NCI-H345 treated with DMSO at 0.1 percent for 48 hours (cell line): ENCODE data around the gene NRXN3.

Experiments used
- DNase-seq: peaks from one replicate; lab custom pipeline; 2025; ENCODE audit not compliant: unreplicated experiment; lab: John Stamatoyannopoulos, UW

Gene NRXN3

GRCh38 chr14:79321070-79321469, 1150.9 kb downstream of the NRXN3 start:
- DNase-seq, result no peak

GRCh38 chr14:79325071-79325470, 1154.9 kb downstream of the NRXN3 start:
- DNase-seq, result peak; percentile 36

DNA sequence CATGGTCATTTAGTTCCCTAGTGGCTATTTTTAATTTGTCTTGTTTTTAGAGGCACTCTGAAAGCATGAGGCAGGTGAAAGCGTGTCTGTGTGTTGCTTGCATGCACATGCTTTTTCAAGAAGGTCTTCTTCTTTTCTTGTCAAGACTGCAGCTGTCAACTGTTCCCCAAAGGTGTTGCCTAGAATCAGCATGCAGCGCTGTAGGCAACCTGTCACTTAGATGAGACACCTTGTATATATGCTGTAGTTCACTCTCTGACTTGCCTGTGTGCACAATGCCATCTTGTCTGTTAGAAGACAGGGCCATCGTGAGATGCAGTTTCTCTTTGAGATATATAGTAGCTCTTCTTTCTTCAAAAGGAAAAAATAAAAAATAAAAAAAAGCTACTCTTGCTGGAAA, 1155.4 kb downstream of the NRXN3 start:
- no peak for DNase-seq

GRCh38 chr14:79328863-79329262, 1158.7 kb downstream of the NRXN3 start:
- DNase-seq, result no peak

DNA sequence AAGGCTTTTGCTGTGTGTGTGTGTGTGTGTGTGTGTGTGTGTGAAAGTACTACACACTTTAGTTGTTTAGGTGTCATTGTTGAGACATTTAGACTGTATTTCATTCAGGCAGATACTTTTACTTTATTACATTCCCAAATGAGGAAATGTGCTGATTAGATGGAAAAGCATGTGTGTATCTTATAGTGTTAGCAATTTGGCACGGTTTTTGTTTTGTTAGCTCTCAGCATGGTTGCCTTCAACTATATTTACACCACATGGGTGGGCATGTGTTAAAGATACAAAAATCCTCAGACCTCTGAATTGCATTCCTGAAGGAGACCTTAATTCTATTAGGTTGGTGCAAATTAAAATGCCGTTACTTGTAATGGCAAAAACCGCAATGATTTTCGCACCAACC, 1161.7 kb downstream of the NRXN3 start:
- DNase-seq, result no peak

DNA sequence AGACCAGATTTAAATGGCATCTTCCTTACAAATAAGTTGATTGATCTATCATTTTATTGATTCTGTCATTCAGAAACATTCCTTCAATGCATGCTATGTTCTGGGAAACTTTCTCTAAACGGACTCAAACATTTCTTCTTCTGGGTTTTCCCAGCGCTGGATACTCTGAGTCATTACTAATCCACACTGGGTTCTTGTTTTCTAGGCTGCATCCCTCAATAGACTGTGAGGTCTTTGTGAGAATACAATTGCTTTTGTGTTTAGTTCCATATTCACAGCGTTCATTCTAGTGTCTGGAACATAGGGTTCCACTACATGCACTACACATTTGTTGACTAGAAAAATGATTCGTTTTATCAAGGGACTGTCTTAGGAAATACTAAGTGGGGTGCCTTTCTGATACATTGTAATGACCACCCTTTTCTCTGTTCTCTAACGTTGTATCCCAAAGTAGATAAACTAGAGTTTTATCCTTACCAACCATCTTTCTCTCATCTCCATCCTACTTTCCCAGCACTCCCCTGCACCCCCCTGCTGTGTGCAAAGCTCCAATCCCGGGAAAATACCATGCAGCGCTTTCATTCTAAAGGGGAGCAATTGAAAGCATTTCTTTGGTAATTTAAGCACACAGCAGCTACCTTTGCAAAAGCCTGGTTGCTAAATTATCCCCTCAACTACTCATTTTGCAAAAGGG, 1162.5 kb downstream of the NRXN3 start:
- no peak for DNase-seq

GRCh38 chr14:79333198-79333546, 1163.0 kb downstream of the NRXN3 start:
- no peak for DNase-seq

GRCh38 chr14:79334272-79334671, 1164.1 kb downstream of the NRXN3 start:
- no peak for DNase-seq

DNA sequence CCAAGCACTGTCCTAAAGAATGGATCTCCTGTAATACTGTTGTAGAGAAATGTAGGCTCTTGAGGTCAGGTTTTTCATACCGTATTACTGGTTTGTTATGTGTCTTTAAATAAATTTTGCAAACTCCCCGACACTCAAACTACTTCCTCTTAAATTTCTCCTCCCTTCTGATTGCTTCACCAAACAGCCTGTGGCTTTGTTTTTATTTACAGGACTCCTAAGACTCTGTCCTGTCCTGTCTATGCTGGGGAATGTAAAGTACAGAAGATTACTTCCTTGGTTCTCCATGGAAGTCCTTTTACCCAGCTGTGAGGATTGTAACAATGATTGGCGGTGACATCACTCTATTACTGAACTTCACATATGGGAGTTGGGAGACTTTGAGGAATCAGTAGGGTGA, 1167.6 kb downstream of the NRXN3 start:
- DNase-seq, result no peak

GRCh38 chr14:79342942-79343341, 1172.8 kb downstream of the NRXN3 start:
- no peak for DNase-seq

- DNase-seq, result no peak
Observed at GRCh38 chr14:79351011-79351410, 1180.8 kb downstream of the NRXN3 start.

- no peak for DNase-seq
Observed at GRCh38 chr14:79352076-79352630, 1182.0 kb downstream of the NRXN3 start.

DNA sequence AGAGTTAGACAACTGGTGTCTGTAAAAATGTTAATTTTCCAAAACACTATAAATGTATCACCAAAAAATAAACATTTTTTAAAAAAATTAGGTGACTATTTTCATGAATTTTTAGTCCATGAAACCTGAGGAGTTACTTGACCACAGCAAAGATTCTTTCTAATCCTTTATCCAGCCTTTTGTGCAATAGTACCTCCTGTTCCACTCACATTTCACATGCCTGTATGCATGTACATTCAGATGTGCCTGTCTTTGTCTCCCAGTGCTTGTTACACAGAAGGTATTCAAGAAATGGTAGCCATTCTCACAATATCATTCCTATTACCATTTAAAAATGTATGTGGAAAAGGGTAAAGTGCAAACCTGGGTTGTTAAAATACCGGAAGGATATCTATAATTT, 1184.2 kb downstream of the NRXN3 start:
- no peak for DNase-seq

DNA sequence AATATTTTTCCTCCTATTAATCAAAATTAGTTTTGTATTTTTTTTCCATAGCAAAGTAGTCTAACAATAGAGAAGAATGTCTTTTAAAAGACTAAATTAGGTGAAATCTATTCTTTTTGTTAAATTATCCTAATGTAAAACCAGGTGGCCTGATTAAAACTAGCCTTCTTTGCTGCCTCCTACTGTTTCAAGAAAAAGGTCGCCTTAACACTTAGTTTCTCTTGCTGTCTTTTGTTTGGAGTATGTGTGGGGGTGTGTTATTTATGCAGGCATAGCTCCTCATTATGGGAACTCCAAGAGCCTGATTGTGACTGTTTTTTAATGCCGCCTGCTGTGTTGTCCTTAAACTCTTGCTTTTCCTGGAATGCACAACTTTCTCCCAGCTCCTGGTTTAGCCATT, 1185.9 kb downstream of the NRXN3 start:
- no peak for DNase-seq

DNA sequence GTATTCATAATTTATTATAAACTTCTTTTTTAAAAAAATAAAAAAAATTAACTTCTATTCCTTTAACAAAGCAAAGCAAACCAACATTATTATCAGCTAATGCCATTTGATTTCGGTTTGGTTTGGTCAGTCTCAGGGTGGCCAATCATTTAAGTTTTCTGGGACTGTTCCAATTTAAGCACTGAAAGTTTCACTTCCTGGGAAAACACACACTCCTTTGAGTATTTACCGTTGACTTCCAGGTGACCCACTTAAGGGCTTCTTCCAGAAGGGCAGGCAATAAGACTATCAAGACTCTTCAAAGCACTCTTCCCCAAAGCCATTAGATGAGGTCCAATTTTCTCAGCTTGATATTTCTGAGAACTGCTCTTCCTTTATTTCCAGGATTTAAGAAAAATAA, 1187.1 kb downstream of the NRXN3 start:
- no peak for DNase-seq

GRCh38 chr14:79363291-79363690, 1193.1 kb downstream of the NRXN3 start:
- DNase-seq, result no peak

- DNase-seq, result no peak
Observed at GRCh38 chr14:79369359-79370332, 1199.5 kb downstream of the NRXN3 start.

GRCh38 chr14:79370969-79371368, 1200.8 kb downstream of the NRXN3 start:
- no peak for DNase-seq

DNA sequence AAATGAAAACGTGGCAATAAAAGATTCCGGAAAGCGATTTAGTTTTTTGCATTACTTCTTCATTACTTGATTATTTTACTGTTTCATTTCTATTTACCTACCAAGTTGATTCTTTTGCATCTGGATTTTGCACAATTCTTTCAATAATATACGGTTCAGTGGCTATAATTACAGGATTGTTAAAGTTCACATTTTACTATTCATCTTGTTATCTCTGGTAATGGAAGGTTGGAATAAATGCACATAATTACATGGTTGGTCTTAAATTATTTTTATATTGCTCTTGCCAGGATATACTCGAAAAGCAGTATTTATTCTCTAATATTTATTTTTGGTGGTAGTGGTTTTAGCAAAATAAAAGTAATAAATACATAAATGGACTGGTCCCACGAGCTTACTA, 1203.3 kb downstream of the NRXN3 start:
- no peak for DNase-seq

- DNase-seq, result no peak
Observed at GRCh38 chr14:79375356-79375755, 1205.2 kb downstream of the NRXN3 start.

GRCh38 chr14:79376557-79376956, 1206.4 kb downstream of the NRXN3 start:
- DNase-seq, result no peak

GRCh38 chr14:79378020-79378419, 1207.8 kb downstream of the NRXN3 start:
- DNase-seq, result no peak
